Bronchial epithelial cell (primary cell): ENCODE results near the gene KCNJ12. TPM values are rescaled to one million over a fixed set of nuclear protein-coding genes. Genes with fewer than 3 reads are reported as not detected.
"Not testable (repeated sequence)": the region's sequence is repeated elsewhere in the genome, so short reads cannot be mapped to it uniquely, and the experiment has no call there.

Experiments used
- DNase-seq: peaks from one replicate; pipeline ENCODE4 v3.0.0-alpha.2; 2010; ENCODE audit warnings: low read depth
- FAIRE-seq: peaks from 2 replicates; lab custom pipeline; 2011; peaks lifted over from hg19 to GRCh38; lab: Jason Lieb, UNC
- H3K27me3 ChIP-seq: 2 replicates; pipeline ENCODE4 v1.5.1; 2011; ENCODE audit warnings: low read length; ENCODE audit not compliant: control insufficient read depth, insufficient read depth
- H3K36me3 ChIP-seq: 2 replicates; pipeline ENCODE4 v1.5.1; 2011; ENCODE audit warnings: low read length; ENCODE audit not compliant: control insufficient read depth, insufficient read depth
- H3K4me3 ChIP-seq: 2 replicates; pipeline ENCODE4 v1.5.1; 2011; ENCODE audit warnings: mild to moderate bottlenecking, low read depth, low read length, control low read depth
- total RNA-seq: library from RNA; depleted of rRNA; stranded (reverse); fragments of >200 nt; gene quantifications from 2 replicates; pipeline ENCODE4 v1.2.1, GENCODE V29; 2014

KCNJ12 gene
- total RNA-seq, 1 donor from 2014 or later, result under 0.01 TPM

GRCh38 chr17:21404106-21404505, 27.9 kb downstream of the KCNJ12 start:
- H3K36me3 ChIP-seq, FAIRE-seq, H3K27me3 ChIP-seq, DNase-seq, H3K4me3 ChIP-seq: not testable (repeated sequence)

GRCh38 chr17:21404539-21404938, 28.4 kb downstream of the KCNJ12 start:
- DNase-seq, H3K4me3 ChIP-seq, H3K27me3 ChIP-seq, H3K36me3 ChIP-seq: not testable (repeated sequence)
- peak; percentile 52 for FAIRE-seq

GRCh38 chr17:21404956-21405731, 29.0 kb downstream of the KCNJ12 start:
- not testable (repeated sequence) for H3K27me3 ChIP-seq, H3K36me3 ChIP-seq, DNase-seq, H3K4me3 ChIP-seq
- peak; percentile 94 for FAIRE-seq

GRCh38 chr17:21405904-21406400, 29.8 kb downstream of the KCNJ12 start:
- not testable (repeated sequence) for H3K4me3 ChIP-seq, H3K27me3 ChIP-seq, DNase-seq, FAIRE-seq, H3K36me3 ChIP-seq

GRCh38 chr17:21406616-21407404, 30.7 kb downstream of the KCNJ12 start:
- not testable (repeated sequence) for H3K36me3 ChIP-seq, H3K27me3 ChIP-seq, H3K4me3 ChIP-seq, DNase-seq
- FAIRE-seq, result peak; percentile 99

GRCh38 chr17:21407752-21408151, 31.6 kb downstream of the KCNJ12 start:
- FAIRE-seq, H3K36me3 ChIP-seq, DNase-seq, H3K27me3 ChIP-seq, H3K4me3 ChIP-seq: not testable (repeated sequence)

GRCh38 chr17:21408224-21408623, 32.1 kb downstream of the KCNJ12 start:
- not testable (repeated sequence) for H3K4me3 ChIP-seq, DNase-seq, FAIRE-seq, H3K36me3 ChIP-seq, H3K27me3 ChIP-seq

GRCh38 chr17:21408766-21409300, 32.7 kb downstream of the KCNJ12 start:
- not testable (repeated sequence) for H3K4me3 ChIP-seq, H3K27me3 ChIP-seq, DNase-seq, FAIRE-seq, H3K36me3 ChIP-seq

- not testable (repeated sequence) for H3K4me3 ChIP-seq, H3K27me3 ChIP-seq, DNase-seq, H3K36me3 ChIP-seq
- FAIRE-seq, result peak; percentile 100
These were observed 33.2 kb downstream of the KCNJ12 start for GRCh38 chr17:21409388-21409787.

GRCh38 chr17:21409971-21410370, 33.8 kb downstream of the KCNJ12 start:
- not testable (repeated sequence) for H3K27me3 ChIP-seq, H3K36me3 ChIP-seq, DNase-seq, FAIRE-seq, H3K4me3 ChIP-seq

GRCh38 chr17:21410371-21410770, 34.2 kb downstream of the KCNJ12 start:
- peak; percentile 99 for FAIRE-seq

GRCh38 chr17:21410906-21411678, 34.9 kb downstream of the KCNJ12 start:
- FAIRE-seq, result not testable (repeated sequence)

More at GRCh38 chr17:21410371-21410770, 34.2 kb downstream of the KCNJ12 start:
- DNase-seq, H3K36me3 ChIP-seq, H3K27me3 ChIP-seq, H3K4me3 ChIP-seq: not testable (repeated sequence)

GRCh38 chr17:21411679-21412205, 35.6 kb downstream of the KCNJ12 start:
- H3K36me3 ChIP-seq, DNase-seq, H3K27me3 ChIP-seq, H3K4me3 ChIP-seq: not testable (repeated sequence)
- peak; percentile 99 for FAIRE-seq

More at GRCh38 chr17:21410906-21411678, 34.9 kb downstream of the KCNJ12 start:
- not testable (repeated sequence) for DNase-seq, H3K4me3 ChIP-seq, H3K27me3 ChIP-seq, H3K36me3 ChIP-seq
